Glomerular visceral epithelial cell (primary cell): ENCODE data around the gene LRRC63.

Experiments used
- DNase-seq: peaks from one replicate; pipeline ENCODE4 v3.0.0-alpha.2; 2016; ENCODE audit errors: extremely low spot score

Gene LRRC63

GRCh38 chr13:46313024-46313423 lies 101.3 kb downstream of the LRRC63 start:
- no peak for DNase-seq

- DNase-seq = no peak
These were observed 101.9 kb downstream of the LRRC63 start for GRCh38 chr13:46313432-46314257.

DNA sequence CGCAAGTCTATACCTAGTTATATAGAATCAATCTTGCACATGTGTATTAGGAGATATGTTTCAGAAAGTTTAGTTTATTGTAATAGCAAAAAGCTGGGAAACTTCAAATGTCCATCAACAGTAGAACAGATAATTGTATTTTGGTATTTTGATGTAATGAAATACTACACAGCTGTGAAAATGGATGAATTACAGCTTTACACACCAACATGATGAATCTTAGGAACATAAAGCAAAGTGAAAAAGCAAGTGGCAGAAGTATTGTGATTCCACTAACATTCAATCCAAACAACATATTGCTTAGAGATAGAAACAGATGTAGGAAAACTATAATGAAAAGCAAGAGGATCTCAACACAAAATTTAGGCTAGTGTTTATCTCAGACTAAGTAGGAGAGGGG lies 102.9 kb downstream of the LRRC63 start:
- no peak for DNase-seq

DNA sequence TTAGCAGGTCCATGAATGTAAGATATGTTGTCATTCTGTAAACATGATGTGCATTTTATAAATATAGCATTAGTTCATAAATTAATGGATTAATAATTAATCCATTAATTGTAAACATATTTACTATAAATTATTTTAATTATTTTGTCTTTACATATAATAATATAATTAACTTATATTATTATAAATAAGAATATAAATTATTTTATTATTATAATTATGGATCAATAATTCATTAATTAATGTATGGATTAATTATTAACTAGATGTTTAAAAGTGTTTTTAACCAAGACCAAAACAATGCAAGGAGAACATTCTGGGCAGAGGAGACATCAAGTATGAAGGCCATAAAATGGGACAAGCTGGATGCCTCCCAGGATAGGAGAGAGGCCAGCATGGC lies 103.3 kb downstream of the LRRC63 start:
- no peak for DNase-seq

DNA sequence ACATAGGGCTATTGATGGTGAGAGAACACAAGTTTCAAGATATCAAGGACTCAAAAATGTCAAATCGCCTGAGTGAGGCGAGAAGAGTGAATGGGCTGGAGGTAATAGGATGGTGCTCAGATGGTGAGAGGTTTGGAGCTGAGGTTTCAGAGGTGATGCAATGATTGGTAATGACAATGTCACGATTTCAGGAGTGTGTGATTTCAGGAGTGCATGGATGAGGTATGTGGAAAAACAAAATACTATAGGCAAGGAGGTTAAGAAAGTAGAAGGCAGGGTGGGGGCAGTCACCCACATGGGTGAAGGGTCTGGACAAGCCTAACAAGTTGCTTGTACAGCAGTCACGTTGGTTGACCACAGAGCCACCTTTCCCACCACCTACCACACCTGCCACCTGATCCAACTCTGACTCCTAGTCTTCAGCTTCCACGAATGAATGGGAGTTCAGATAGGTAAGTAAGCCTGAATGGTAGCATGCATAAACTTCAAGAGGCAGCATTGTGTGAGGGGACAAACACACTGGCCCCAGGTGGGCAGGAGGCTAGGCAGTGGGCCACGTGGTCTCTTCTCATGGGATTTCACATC lies 103.9 kb downstream of the LRRC63 start:
- DNase-seq = no peak

DNA sequence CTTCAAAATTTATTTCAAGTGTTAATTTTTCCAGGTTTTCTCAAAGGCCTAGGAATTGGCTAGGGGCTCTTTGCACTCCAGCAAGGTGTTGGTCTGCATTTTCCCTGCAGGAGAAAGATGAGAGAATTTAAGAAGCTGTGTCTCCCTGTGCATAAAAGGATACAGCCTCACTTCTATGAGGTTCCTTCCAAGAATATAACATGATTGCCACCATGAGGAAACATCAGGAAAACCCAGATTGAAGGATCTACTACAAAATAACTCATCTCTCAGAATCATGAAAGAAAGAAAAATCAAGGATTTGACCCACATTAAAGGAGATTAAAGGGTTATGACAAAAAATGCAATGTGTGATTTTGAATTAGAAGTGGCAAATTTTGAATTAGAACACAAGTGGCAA lies 105.4 kb downstream of the LRRC63 start:
- DNase-seq = no peak

GRCh38 chr13:46318986-46319385 lies 107.3 kb downstream of the LRRC63 start:
- DNase-seq = no peak

GRCh38 chr13:46320406-46320805 lies 108.7 kb downstream of the LRRC63 start:
- DNase-seq = no peak

- DNase-seq = no peak
These were observed 109.1 kb downstream of the LRRC63 start for GRCh38 chr13:46320821-46321220.

DNA sequence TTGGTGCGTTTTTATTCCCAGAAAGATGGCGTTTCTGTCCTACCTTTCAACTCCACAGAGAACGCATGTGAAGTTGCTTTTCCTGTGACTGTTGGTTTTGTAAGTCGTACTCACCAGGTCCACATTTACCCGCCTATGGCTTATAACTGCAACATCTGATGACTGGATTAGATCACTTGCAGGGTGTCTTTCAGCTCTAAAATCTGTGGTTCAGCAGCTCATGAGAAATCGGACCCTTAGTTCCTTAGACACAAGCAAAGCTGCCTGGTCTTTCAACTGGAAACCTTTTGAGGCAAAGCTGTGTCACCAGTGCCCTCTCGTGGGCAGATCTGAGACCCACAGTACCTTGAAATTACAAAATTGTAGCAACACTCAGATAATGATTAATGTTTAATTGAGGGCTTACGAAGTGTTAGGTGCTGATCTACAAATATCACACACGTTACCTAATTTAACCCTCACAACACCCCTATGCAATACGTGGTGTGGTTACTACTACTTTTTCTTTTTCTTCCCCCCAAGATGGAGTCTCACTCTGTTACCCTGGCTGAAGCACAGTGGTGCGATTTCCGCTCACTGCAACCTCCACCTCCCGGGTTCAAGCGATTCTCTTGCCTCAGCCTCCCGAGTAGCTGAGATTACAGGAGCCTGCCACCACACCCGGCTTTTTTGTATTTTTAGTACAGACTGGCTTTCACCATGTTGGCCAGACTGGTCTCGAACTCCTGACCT lies 109.9 kb downstream of the LRRC63 start:
- peak; percentile 57 for DNase-seq

- DNase-seq = no peak
These were observed 113.2 kb downstream of the LRRC63 start for GRCh38 chr13:46324976-46325375.
